Neural cell (in vitro differentiated cells): Measurements from ENCODE around the gene ZSWIM1.
A peak's percentile ranks its signal among the peaks of the same experiment; 100 is the strongest.

ENCODE experiments used
- CTCF ChIP-seq: fragments of 450-650 bp; IDR thresholded peaks from 2 replicates; pipeline ENCODE4 v1.5.1; 2014; ENCODE audit warnings: antibody characterized with exemption, mild to moderate bottlenecking, moderate library complexity; ENCODE audit not compliant: poor library complexity, severe bottlenecking
- EZH2 ChIP-seq: fragments of 200-600, 300-800 bp; shearing (Covaris generic), sonication (generic); IDR thresholded peaks from 2 replicates; pipeline ENCODE4 v1.6.1; 2014; ENCODE audit warnings: antibody characterized with exemption, low read length, borderline replicate concordance, mild to moderate bottlenecking; ENCODE audit not compliant: insufficient read depth, poor library complexity, severe bottlenecking
- MXI1 ChIP-seq: fragments of 450-650 bp; conservative IDR thresholded peaks from 2 replicates; pipeline ENCODE4 v1.6.1; 2014; ENCODE audit warnings: antibody characterized with exemption, mild to moderate bottlenecking; ENCODE audit not compliant: poor library complexity, severe bottlenecking
- POLR2AphosphoS5 ChIP-seq: IDR thresholded peaks from 2 replicates; pipeline ENCODE4 v1.6.1; 2012
- REST ChIP-seq: IDR thresholded peaks from 2 replicates; pipeline ENCODE4 v1.6.1; 2012; ENCODE audit warnings: borderline replicate concordance

GRCh38 chr20:45833030-45833882 lies 47.8 kb upstream of the ZSWIM1 start, which contains the start of gene SNX21:
- no peak for TF ChIP-seq CTCF
- TF ChIP-seq POLR2AphosphoS5 = no peak
- TF ChIP-seq EZH2 = no peak
- peak; percentile 25 for TF ChIP-seq MXI1
- no peak for TF ChIP-seq REST
